Stimulated activated CD8-positive, alpha-beta memory T cell treated with anti-CD3 and anti-CD28 coated beads, Interleukin-12 subunit alpha, Interleukin-12 subunit beta, amount 100 ng/mL, for 24 hours (primary cell): Measurements from ENCODE around the gene PLAC8.
"Not testable (repeated sequence)": the region's sequence is repeated elsewhere in the genome, so short reads cannot be mapped to it uniquely, and the experiment has no call there.

Source experiments
- DNase-seq: peaks from one replicate; pipeline ENCODE4 v3.0.0-alpha.2; 2020; ENCODE audit errors: extremely low read depth

The PLAC8 gene

GRCh38 chr4:83112678-83113428, 1.7 kb downstream of the PLAC8 start:
- no peak for DNase-seq

- no peak for DNase-seq
Observed at GRCh38 chr4:83112231-83112630, 2.3 kb downstream of the PLAC8 start.

GRCh38 chr4:83111751-83112141, 2.8 kb downstream of the PLAC8 start:
- DNase-seq, result not testable (repeated sequence)

GRCh38 chr4:83110970-83111750, 3.4 kb downstream of the PLAC8 start:
- no peak for DNase-seq

GRCh38 chr4:83110223-83110945, 4.1 kb downstream of the PLAC8 start:
- DNase-seq, result peak; percentile 69

GRCh38 chr4:83109480-83110222, 4.9 kb downstream of the PLAC8 start:
- DNase-seq, result no peak

GRCh38 chr4:83108101-83108861, 6.2 kb downstream of the PLAC8 start:
- DNase-seq, result no peak

- DNase-seq, result no peak
Observed at GRCh38 chr4:83107631-83108030, 6.9 kb downstream of the PLAC8 start.

- DNase-seq, result no peak
Observed at GRCh38 chr4:83104991-83105390, 9.5 kb downstream of the PLAC8 start.

- DNase-seq, result no peak
Observed at GRCh38 chr4:83096397-83096796, 18.1 kb downstream of the PLAC8 start.

- DNase-seq, result no peak
Observed at GRCh38 chr4:83093060-83093640, 21.4 kb downstream of the PLAC8 start.

- DNase-seq, result no peak
Observed at GRCh38 chr4:83089410-83090157, 24.9 kb downstream of the PLAC8 start.

- DNase-seq, result not testable (repeated sequence)
Observed at GRCh38 chr4:83084956-83085355, 29.6 kb downstream of the PLAC8 start.

- DNase-seq, result no peak
Observed at GRCh38 chr4:83083925-83084475, 30.5 kb downstream of the PLAC8 start.

- DNase-seq, result no peak
Observed at GRCh38 chr4:83082777-83083176, 31.8 kb downstream of the PLAC8 start.

- no peak for DNase-seq
Observed at GRCh38 chr4:83080561-83080960, 34.0 kb downstream of the PLAC8 start.

- DNase-seq, result no peak
Observed at GRCh38 chr4:83075311-83076095, 39.0 kb downstream of the PLAC8 start.

- DNase-seq, result not testable (repeated sequence)
Observed at GRCh38 chr4:83074783-83075182, 39.7 kb downstream of the PLAC8 start.
